ENCODE data around the gene ERBB4. TPM values are rescaled to one million over a fixed set of nuclear protein-coding genes. Genes with fewer than 3 reads are reported as not detected.

The ERBB4 gene
- total RNA-seq, 4 donors from 2014 or later, result 5.5 to 21.0 (median 18.3) TPM

GRCh38 chr2:211854832-211855231 is 683.8 kb downstream of the ERBB4 start:
- Histone ChIP-seq H3K27me3 (no peaks in the 10 kb centered on the region), H3K4me3 (replicated peaks in 1 of 3) (no peak overlapping the region), H3K36me3 (no peaks in the 10 kb centered on the region), H3K9me3 (no peaks in the 10 kb centered on the region), H3K27ac (no peak overlapping the region), H3K4me1 (no peaks in the 10 kb centered on the region)
- intact Hi-C loops (cut with DNase I), result no loop called here
- 94 to 97% methylated on average over 3 of the region's 3 CpGs for WGBS, 2 donors
- DNase-seq, result no peak
- TF ChIP-seq CTCF (IDR thresholded peaks at IDR 0.05) (no peak), POLR2A (IDR thresholded peaks at IDR 0.05) (no peak)

- intact Hi-C loops (cut with DNase I), result no loop called here
- Histone ChIP-seq H3K9me3 (no peaks in the 10 kb centered on the region), H3K36me3 (no peaks in the 10 kb centered on the region), H3K4me3 (replicated peaks in 1 of 3) (no peak overlapping the region), H3K27me3 (no peaks in the 10 kb centered on the region), H3K27ac (no peak overlapping the region), H3K4me1 (no peaks in the 10 kb centered on the region)
- WGBS, 2 donors, result 76 to 86% methylated on average over 1 of the region's 1 CpG
- DNase-seq, result no peak
- TF ChIP-seq POLR2A (IDR thresholded peaks at IDR 0.05) (no peak), CTCF (IDR thresholded peaks at IDR 0.05) (no peak)
These were observed 691.9 kb downstream of the ERBB4 start for GRCh38 chr2:211846714-211847113.

GRCh38 chr2:211846036-211846400 is 692.6 kb downstream of the ERBB4 start:
- Histone ChIP-seq H3K9me3 (no peaks in the 10 kb centered on the region), H3K4me3 (replicated peaks in 1 of 3) (no peak overlapping the region), H3K27me3 (no peaks in the 10 kb centered on the region), H3K4me1 (no peaks in the 10 kb centered on the region), H3K27ac (no peak overlapping the region), H3K36me3 (no peaks in the 10 kb centered on the region)
- TF ChIP-seq POLR2A (IDR thresholded peaks at IDR 0.05) (no peak), CTCF (IDR thresholded peaks at IDR 0.05) (no peak)
- intact Hi-C loops (cut with DNase I), result no loop called here
- DNase-seq, result no peak

GRCh38 chr2:211845338-211846035 is 693.1 kb downstream of the ERBB4 start:
- Histone ChIP-seq H3K27me3 (no peaks in the 10 kb centered on the region), H3K9me3 (no peaks in the 10 kb centered on the region), H3K36me3 (no peaks in the 10 kb centered on the region), H3K4me3 (replicated peaks in 1 of 3) (no peak overlapping the region), H3K27ac (no peak overlapping the region), H3K4me1 (no peaks in the 10 kb centered on the region)
- intact Hi-C loops (cut with DNase I), result no loop called here
- DNase-seq, result no peak
- 86 to 87% methylated on average over 3 of the region's 3 CpGs for WGBS, 2 donors
- TF ChIP-seq CTCF (IDR thresholded peaks at IDR 0.05) (no peak), POLR2A (IDR thresholded peaks at IDR 0.05) (no peak)

GRCh38 chr2:211837706-211838105 is 700.9 kb downstream of the ERBB4 start:
- intact Hi-C loops (cut with DNase I), result no loop called here
- WGBS, 2 donors, result 76 to 79% methylated on average over 2 of the region's 2 CpGs
- Histone ChIP-seq H3K27ac (no peak overlapping the region), H3K4me1 (no peaks in the 10 kb centered on the region), H3K27me3 (no peaks in the 10 kb centered on the region), H3K36me3 (no peaks in the 10 kb centered on the region), H3K4me3 (replicated peaks in 1 of 3) (no peak overlapping the region), H3K9me3 (no peaks in the 10 kb centered on the region)
- TF ChIP-seq CTCF (IDR thresholded peaks at IDR 0.05), result no peak
- no peak for TF ChIP-seq POLR2A (IDR thresholded peaks at IDR 0.05)
- no peak for DNase-seq
